HG03159 (cell line): ENCODE results near the gene TTC3.
"Not testable (repeated sequence)": the region's sequence is repeated elsewhere in the genome, so short reads cannot be mapped to it uniquely, and the experiment has no call there.

Experiments
- ATAC-seq: cut with Tn5 transposase; IDR thresholded peaks from one replicate; pipeline ENCODE4 v1.9.1; 2021; ENCODE audit warnings: mild to moderate bottlenecking, moderate library complexity; ENCODE audit not compliant: unreplicated experiment

TTC3 gene

DNA sequence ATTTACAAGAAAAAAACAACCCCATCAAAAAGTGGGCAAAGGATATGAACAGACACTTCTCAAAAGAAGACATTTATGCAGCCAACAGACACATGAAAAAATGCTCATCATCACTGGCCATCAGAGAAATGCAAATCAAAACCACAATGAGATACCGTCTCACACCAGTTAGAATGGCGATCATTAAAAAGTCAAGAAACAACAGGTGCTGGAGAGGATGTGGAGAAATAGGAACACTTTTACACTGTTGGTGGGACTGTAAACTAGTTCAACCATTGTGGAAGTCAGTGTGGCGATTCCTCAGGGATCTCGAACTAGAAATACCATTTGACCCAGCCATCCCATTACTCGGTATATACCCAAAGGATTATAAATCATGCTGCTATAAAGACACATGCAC is 70.3 kb downstream of the TTC3 start:
- ATAC-seq = not testable (repeated sequence)

DNA sequence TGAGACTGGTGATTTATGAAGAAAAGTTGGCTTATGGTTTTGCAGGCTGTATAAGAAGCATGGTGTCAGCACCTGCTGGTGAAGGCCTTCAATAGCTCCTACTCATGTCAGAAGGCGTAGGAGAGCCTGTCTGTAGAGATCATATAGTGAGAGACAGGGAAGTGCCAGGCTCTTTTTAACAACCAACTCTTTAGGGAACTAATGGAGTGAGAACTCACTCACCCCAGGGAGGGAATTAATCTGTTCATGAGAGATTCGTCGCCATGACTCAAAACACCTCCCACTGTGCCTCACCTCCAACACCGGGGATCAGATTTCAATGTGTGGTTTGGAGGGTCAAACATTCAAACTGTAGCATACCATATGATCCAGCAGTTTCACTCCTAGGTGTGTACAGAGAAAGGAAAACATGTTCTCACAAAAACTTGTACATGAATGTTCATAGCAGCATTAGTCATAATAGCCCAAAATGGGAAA is 72.6 kb downstream of the TTC3 start:
- ATAC-seq = no peak

DNA sequence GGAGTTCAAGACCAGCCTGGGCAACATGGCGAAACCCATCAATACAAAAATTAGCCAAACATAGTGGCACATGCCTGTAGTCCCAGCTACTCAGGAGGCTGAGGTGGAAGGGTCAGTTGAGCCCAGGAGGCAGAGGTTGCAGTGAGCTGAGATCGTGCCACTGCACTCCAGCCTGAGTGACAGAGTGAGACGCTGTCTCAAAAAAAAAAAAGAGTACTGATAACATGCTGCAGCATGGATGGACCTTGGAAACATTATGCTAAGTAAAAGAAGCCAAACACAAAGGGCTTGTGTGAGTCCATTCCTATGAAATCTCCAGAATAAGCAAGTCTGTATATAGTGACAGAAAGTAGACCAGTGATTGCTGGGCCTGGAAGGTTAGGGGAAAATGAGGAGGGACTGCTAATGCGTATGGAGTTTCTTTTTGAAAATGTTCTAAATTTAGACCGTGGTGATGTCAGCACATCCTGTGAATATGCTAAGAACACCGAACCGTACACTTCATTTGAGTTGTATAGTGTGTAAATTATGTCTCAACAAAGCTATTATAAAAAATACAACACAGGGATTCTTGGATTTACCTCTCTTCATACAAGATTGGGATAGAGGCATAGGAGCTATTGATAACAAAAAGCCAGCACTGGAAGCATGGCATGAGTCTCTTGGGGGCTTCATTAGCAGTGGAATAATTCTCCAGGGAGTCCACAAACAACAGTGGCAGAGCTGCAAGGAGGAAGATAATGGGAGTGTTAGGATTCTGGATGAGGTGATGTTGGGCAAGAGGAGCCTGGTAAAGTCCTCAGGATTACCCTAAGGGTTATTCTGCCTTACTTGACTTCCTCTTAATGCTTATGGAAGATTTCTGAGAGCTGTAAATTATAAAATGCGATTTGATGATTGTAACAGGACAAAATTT is 73.5 kb downstream of the TTC3 start:
- no peak for ATAC-seq

DNA sequence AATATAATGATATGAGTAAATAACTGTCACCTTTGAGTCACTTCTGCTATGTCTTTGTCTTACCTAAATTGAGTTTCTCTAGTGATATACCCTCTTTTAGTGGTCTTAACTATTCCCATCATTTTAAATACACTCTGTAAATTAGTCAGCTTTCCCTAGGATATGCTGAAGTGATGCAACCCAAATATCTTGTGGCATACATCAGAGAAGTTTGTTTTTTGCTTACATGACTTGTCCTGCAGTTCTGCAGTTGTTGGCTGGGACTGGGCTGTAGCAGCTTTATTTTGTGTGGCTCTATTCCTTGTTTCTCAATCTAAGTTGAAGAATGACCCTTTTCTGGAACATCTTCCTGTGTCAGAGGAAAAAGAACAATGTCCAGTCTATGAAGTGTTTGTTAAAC is 76.4 kb downstream of the TTC3 start:
- no peak for ATAC-seq

DNA sequence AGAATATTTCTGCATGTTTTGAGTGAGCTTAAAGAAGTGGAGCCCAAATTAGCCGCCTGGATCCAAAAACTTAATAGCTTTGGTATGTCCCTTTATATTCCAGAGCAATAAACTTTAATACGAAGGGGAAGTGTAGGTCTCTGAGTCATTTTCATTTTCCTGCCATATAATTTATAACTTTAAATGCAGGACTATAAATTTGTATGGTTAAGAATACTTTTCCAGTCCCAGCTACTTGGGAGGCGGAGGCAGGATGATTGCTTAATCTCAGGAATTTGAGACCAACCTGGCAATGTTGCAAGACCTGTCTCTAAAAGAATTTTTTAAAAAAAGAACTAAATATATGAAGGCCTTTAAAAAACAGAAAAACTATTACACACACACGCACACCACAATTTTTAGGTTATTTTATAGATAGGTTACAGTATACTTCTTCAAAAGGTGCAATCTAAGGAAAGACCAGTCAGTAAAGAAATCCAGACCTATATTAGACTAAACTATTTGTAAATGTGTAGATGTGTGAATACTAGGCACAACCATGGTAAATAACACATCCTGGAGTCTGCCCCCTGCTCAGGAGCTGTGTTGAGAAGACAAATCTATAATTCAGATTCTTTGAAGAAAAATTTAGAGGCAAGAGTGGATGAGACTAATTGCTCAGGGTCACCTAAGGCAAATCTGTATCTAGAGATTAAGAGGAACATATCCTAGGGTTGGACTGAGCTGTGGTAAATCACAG is 80.3 kb downstream of the TTC3 start:
- no peak for ATAC-seq

DNA sequence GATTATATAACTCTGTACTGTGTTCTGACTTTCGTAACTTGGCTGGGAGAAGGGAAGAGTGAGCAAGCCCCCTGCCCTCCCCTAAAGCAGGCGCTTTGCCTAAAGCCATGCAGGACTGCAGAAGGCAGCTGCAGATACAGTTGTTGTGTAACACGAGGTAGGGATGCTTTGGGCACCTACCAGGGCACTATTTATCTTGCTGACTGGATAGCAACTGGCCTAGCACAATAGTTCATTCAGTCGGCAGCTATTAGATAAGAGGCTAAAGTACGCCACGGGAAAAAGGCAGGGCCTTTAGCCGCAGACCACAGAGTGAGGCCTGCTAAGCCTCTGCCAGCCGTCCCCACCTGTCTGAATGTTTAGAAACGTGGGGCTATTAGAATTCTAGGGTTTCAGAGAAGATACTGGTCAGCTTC is 80.9 kb downstream of the TTC3 start:
- no peak for ATAC-seq

GRCh38 chr21:37155186-37155585 is 82.1 kb downstream of the TTC3 start:
- no peak for ATAC-seq

DNA sequence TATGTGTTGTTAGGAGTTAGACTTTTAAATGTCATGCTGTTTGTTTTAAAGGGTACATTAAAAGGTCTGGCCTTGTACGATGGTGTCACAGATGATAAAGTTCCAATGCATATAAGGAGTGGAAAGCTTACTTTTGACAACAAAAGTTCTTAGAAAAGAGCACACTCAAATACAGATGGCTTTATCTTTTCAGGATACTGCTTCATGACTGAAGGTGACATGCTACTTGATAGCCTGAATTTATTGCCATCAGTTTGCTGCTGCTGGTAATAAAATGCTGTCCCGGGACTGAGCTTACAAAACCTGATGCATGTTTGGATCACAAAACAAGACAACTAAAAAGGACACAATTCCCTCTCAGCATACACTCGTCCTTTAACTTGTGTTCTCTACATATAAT is 84.9 kb downstream of the TTC3 start:
- no peak for ATAC-seq

- ATAC-seq = no peak
These were observed 86.2 kb downstream of the TTC3 start for GRCh38 chr21:37159053-37159776.

- ATAC-seq = no peak
These were observed 86.9 kb downstream of the TTC3 start for GRCh38 chr21:37159949-37160348.

- ATAC-seq = no peak
These were observed 91.7 kb downstream of the TTC3 start for GRCh38 chr21:37164742-37165141.

- no peak for ATAC-seq
These were observed 92.5 kb downstream of the TTC3 start for GRCh38 chr21:37165586-37165985.

DNA sequence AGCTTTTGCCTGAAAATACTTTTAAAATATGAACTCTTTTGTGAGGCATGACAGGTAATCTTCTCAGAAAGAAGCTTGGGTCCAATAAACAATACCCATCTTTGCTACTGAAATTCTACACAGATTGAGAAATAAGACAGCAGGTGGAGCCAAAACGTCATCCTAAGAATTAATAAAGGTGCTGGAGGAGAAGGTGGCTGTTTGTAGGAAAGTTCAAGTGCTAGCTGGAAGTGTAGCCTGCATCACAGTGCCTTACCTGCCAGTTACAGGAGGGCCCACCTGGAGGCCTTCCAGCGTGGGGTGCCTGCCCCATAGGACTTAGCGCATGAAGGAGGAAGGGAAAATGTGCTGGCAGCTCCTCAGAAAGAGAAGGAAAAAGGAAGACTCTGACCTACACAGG is 93.7 kb downstream of the TTC3 start:
- no peak for ATAC-seq

- no peak for ATAC-seq
These were observed 95.6 kb downstream of the TTC3 start for GRCh38 chr21:37168666-37169065.

DNA sequence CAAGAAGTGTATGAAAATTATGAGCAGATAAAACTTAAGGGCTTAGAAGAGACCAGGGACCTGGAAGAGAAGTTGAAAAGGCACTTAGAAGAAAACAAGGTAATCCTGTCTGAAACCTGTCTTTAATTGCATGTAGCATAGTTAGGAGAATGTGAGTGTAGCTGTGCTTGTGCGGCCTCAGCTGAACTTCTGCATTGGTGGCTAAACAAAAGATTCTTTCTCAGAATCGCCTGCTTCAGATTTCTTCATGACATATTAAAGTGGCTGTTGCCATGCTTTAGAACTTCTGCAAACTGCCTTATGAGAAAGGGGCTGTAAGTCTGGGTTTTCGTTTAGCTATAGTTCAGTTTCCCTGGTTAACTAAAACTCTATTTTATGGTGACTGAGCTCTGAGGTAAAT is 99.6 kb downstream of the TTC3 start:
- no peak for ATAC-seq

DNA sequence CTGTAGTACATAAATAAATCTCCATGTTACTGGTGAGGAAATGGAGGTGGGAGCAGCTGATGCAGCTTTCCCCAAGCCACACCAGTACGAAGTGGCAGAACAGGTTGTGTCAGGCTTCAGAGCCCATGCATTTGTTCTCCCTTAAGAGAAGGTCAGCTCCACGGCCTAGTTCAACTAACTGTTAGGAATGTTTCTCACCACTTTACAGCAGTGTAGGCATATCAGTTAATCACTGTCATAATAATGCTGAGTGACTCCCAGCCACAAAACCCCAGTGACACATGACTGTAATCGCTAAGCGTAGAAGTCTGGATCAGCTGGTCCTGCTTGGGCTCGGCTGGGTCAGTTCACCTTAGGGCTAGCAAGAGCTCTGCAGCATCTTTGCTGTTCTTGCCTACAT is 103.7 kb downstream of the TTC3 start:
- ATAC-seq = no peak

DNA sequence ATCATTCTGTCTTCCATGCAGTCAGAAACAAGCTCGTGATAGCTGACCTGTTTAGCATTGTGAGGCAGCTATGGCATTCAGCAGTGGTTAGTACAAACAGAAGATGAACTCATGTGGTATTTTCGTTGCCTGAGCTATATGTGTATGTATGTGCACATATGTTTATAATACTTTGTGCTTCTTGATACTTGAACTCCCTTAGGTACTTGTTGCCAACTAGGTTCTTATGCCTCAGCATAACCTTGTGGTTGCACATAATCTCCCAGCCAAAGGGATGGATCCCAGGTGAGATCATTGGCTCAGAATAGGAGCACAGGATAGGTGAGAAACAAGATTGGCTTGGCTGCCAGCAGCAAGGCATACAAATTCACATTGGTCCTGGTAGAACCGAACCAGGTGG is 108.0 kb downstream of the TTC3 start:
- no peak for ATAC-seq

- no peak for ATAC-seq
These were observed 109.2 kb downstream of the TTC3 start for GRCh38 chr21:37182222-37182621.

DNA sequence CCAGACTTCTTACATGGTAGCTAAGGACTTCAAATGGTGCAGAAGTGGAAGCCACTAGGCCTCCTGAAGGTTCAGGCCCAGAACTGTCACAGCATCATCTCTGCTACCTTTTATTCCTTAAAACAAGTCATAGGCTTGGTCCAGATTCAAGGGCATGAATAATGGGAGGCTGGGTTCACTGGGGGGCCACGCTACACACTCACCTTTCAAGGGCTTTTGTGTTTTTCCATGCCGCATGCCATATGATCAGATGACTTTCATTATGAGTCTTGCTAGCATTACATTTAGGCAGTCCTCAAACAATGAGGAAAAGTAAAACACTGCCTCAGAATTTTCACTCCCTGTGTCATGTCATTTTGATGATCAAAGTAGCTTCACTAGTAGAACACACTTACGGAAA is 110.7 kb downstream of the TTC3 start:
- no peak for ATAC-seq

DNA sequence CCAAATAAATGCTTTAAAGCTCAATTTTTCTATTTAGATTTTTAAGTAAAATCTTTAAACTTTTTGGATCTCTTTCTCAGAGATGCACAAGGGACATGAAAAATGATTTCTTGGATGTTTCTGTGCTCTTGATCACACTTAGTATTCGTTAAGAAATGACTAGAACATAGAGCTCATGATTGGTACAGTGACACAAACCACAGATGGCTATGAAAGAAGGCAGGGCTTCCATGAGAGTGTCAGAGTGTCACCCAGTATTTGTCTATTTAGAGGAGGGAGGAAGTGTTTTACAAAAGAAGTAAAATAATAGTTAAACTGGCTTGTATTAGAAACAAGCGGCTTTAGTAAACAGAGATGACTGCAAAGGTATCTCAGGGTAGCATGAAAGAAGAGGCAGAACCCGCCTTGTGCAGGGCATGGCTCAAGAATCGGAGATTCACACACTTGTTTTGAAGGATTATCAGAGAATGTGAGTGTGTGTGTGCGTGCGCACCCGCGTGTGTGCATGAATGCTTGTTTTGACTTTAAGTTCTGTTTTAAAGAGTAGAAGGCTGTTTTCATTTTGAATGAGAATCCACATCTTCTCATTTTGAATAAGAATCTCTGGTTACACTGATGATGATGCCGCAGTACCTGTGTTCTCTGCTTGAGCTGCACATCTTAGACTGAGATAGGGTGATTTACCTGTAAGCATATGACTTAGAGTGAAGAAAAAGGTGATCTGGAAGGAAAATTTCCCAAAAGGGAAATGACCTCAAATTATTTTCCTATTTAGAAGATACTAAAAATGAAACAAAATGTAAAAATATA is 111.9 kb downstream of the TTC3 start:
- ATAC-seq = no peak

DNA sequence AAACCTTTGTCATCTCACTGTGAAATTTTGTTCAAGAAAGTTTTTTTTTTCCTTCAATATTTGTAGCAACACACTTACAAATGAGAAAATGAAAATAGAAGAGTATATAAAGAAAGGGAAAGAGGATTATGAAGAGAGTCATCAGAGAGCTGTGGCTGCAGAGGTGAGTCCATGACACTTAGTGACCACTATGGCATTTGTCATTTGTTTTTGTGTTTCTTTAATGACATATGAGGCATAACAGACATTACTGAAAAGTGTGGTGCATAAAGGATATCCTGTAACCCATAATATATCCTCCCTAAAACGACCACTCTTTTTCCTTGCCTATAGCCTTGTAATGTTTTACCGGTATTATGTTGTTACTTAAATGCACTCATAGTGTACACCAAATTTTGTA is 113.9 kb downstream of the TTC3 start:
- ATAC-seq = no peak
